ENCODE results near the gene FCHSD2. TPM values are rescaled to one million over a fixed set of nuclear protein-coding genes. Genes with fewer than 3 reads are reported as not detected.
A peak's percentile ranks its signal among the peaks of the same experiment; 100 is the strongest.

Gene FCHSD2
- total and polyA plus RNA-seq, 9 donors = 18.6 to 68.5 (median 53.8) TPM

DNA sequence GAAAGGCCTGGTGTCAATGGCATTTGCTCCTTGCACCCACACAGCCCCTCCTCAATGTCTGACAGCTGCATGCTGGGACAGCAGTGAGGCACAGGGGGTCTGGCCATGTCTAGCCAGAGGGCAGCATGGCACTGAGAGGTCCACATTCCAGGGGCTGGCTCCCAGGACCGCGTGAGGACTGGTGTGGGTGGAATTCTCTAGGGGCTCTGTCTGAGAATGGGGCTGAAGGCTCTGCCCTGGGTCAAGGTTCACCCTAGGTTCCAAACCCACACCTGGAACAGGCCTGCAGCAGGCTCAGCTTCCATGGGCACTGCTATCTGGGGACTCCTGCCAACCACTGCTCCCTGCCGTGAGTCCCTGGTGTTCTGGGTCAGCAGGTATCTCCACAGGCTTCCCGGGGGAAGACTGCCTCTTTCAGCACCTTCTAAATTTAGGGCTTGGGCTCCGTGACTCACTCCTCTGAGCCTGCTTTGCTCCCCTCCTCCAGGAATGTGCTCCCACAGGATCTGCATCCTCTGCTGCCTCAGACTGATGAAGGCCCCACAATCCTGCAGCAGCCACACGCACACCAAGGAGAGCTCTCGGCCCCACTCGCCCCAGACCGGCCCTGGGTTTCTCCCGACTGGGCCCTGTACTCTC, 352.5 kb downstream of the FCHSD2 start:
- DNase-seq = peak in 1 of 5 donors; percentile 34
- no peaks in the 10 kb centered on the region for H3K27me3 ChIP-seq
- no peaks in the 10 kb centered on the region for H3K9me3 ChIP-seq
- peaks cover 8% of the 10 kb centered on the region for H3K4me1 ChIP-seq (ENCODE audit: insufficient read depth)
- H3K27ac ChIP-seq = peak overlapping the region in 1 of 2 donors; percentile 28
- intact Hi-C loops (cut with DNase I) = loop anchor here in 3 of 4 donors (5.0 to 10.0 kb wide), 3 partner anchors 62 to 195 kb away; no protein-coding TSS in a partner anchor
- H3K36me3 ChIP-seq = no peaks in the 10 kb centered on the region
- TF ChIP-seq, protein P1, sequence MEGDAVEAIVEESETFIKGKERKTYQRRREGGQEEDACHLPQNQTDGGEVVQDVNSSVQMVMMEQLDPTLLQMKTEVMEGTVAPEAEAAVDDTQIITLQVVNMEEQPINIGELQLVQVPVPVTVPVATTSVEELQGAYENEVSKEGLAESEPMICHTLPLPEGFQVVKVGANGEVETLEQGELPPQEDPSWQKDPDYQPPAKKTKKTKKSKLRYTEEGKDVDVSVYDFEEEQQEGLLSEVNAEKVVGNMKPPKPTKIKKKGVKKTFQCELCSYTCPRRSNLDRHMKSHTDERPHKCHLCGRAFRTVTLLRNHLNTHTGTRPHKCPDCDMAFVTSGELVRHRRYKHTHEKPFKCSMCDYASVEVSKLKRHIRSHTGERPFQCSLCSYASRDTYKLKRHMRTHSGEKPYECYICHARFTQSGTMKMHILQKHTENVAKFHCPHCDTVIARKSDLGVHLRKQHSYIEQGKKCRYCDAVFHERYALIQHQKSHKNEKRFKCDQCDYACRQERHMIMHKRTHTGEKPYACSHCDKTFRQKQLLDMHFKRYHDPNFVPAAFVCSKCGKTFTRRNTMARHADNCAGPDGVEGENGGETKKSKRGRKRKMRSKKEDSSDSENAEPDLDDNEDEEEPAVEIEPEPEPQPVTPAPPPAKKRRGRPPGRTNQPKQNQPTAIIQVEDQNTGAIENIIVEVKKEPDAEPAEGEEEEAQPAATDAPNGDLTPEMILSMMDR (IDR thresholded peaks at IDR 0.05) = no peak
- no peak for TF ChIP-seq EP300 (IDR thresholded peaks at IDR 0.05)
- TF ChIP-seq POLR2A (IDR thresholded peaks at IDR 0.05) = no peak
- H3K4me3 ChIP-seq = no peak overlapping the region
- 40 to 54% (median 52%) methylated on average over 10 of the region's 10 CpGs for WGBS, 3 donors

DNA sequence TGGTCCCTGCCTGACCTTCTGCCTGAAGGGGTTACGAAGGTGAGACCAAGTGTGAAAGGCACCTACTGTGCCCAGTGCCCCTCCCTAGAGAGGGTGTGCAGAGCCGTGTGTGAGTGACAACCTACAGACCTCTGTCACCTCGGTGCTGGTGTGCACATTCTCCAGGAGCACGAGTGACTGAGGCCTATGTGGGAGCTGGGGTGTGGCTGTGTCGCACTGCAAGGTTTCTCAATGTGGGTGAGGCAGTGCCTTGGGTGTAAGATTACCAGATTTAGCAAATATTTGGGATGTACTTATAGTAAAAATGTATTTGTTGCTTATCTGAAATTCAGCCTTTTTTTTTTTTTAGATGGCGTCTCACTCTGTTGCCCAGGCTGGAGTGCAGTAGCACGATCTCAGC, 353.9 kb downstream of the FCHSD2 start:
- H3K4me3 ChIP-seq = no peak overlapping the region
- DNase-seq = no peak
- H3K36me3 ChIP-seq = no peaks in the 10 kb centered on the region
- no peak overlapping the region for H3K27ac ChIP-seq
- H3K4me1 ChIP-seq (ENCODE audit: insufficient read depth) = peaks cover 8% of the 10 kb centered on the region
- no peaks in the 10 kb centered on the region for H3K9me3 ChIP-seq
- intact Hi-C loops (cut with DNase I) = loop anchor here in 1 of 4 donors (10.0 kb wide), 1 partner anchor 193 kb away; no protein-coding TSS in a partner anchor
- TF ChIP-seq POLR2A (IDR thresholded peaks at IDR 0.05) (no peak), EP300 (IDR thresholded peaks at IDR 0.05) (no peak)
- no peaks in the 10 kb centered on the region for H3K27me3 ChIP-seq
- 88 to 92% (median 89%) methylated on average over 7 of the region's 7 CpGs for WGBS, 3 donors

DNA sequence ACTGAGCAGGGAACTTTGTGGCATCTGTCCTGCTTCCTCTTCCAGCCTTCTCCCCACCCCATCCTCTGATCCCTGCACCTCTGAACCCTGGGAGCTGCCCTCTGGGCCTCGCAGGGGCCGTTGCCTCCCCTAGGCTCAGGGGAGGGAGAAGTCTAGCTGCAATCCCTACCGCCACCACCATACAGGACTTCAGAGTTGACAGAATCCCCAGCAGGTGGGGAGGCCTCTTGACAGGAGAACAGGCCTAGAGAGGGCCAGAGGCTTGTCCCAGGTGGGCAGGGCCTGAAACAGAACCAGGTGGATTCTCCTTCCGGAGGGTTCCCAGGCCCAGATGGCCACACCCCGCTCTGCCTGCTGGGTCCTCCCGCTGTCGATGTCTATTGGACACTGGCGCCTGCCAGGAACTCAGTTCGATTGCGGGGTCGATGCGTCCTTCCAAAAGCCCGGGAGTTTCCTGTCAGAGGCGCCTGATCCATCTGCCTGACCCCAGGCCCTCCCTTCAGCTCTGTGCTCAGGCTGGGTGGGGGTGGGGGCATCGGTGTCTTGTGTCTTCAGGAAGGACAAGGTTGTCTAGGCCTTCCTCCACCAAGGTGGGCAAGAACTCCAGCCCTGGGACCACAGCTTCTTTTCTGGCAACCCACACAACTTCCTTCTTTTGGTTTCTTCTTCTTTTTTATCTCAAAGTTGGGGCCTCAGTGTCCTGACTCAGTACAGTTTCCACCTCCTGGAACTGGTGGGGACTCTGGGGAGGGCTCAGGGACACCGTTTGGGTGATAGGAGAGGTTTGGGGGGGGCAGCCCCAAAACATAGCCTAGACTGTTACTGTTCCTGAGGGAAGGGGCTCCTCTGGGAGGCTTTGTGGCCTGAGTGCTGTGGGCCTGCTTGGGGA, 354.7 kb downstream of the FCHSD2 start:
- H3K27me3 ChIP-seq = no peaks in the 10 kb centered on the region
- TF ChIP-seq EP300 (IDR thresholded peaks at IDR 0.05) (no peak), POLR2A (IDR thresholded peaks at IDR 0.05) (no peak)
- TF ChIP-seq, protein P1 (IDR thresholded peaks at IDR 0.05) = no peak
- WGBS, 3 donors = 64 to 72% (median 72%) methylated on average over 16 of the region's 16 CpGs
- H3K27ac ChIP-seq = no peak overlapping the region
- no peaks in the 10 kb centered on the region for H3K36me3 ChIP-seq
- DNase-seq = peak in 1 of 5 donors; percentile 16
- intact Hi-C loops (cut with DNase I) = loop anchor here in 1 of 4 donors (10.0 kb wide), 1 partner anchor 193 kb away; no protein-coding TSS in a partner anchor
- H3K4me3 ChIP-seq = no peak overlapping the region
- H3K9me3 ChIP-seq = no peaks in the 10 kb centered on the region
- peaks cover 5% of the 10 kb centered on the region for H3K4me1 ChIP-seq (ENCODE audit: insufficient read depth)

Small RNA genes within 50 kb of the gene (small RNA-seq; reads per million reads assigned to genes)
- not detected for gene RNU6-672P

Other genes starting within 250 kb of the FCHSD2 start
- 1 to 10 TPM in 4 of 7 donors, under 1 TPM in 3; 0.48 to 1.6 (median 1.3) TPM for gene P2RY2, start 76.0 kb upstream of the FCHSD2 start, total RNA-seq
- 1 to 10 TPM in 1 of 2 donors, under 1 TPM in 1; 0.44 to 1.0 TPM for gene P2RY2, start 76.0 kb upstream of the FCHSD2 start, polyA plus RNA-seq
- gene P2RY6, start 130.0 kb upstream of the FCHSD2 start, total RNA-seq = 1 to 10 TPM in 2 of 7 donors, under 1 TPM in 4, not detected in 1; 0.23 to 1.4 (median 0.62) TPM
- gene P2RY6, start 130.0 kb upstream of the FCHSD2 start, polyA plus RNA-seq = under 1 TPM; 0.57 to 0.79 TPM
- 10 to 100 TPM; 29.8 to 83.8 (median 46.7) TPM for gene ARHGEF17, start 166.0 kb upstream of the FCHSD2 start, total RNA-seq
- gene ARHGEF17, start 166.0 kb upstream of the FCHSD2 start, polyA plus RNA-seq = 10 to 100 TPM; 21.0 to 38.0 TPM
- gene RELT, start 234.1 kb upstream of the FCHSD2 start, total RNA-seq = 1 to 10 TPM in 6 of 7 donors, under 1 TPM in 1; 0.95 to 4.7 (median 2.3) TPM
- 1 to 10 TPM in 1 of 2 donors, under 1 TPM in 1; 0.38 to 1.1 TPM for gene RELT, start 234.1 kb upstream of the FCHSD2 start, polyA plus RNA-seq